ENCODE data around the gene PTPRS.

DNA sequence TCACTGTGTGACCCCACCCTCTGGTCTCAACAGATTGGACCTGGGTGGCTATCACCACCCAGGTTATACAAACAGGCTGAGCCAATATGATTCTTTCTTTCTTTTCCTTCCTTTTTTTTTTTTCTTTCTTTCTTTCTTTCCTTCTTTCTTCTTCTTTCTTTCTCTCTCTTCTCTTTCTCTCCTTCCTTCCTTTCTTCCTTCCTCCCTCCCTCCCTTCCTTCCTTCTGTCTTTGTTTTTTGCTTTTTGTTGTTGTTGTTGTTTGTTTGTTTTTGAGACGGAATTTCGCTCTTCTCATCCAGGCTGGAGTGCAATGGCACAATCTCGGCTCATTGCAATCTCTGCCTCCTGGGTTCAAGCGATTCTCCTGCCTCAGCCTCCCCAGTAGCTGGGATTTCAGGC is 17.0 kb upstream of the PTPRS start:
- TF ChIP-seq SUZ12 (IDR thresholded peaks at IDR 0.05; ENCODE audit: extremely low read depth, insufficient read depth, insufficient read length) (no peak), ZNF274 (IDR thresholded peaks at IDR 0.05; ENCODE audit: low read depth, low read length) (no peak), YY1 (IDR thresholded peaks at IDR 0.05; ENCODE audit: insufficient read depth, insufficient read length) (no peak)
